Dendritic cell treated with granulocyte-macrophage colony-stimulating factor and Interleukin-4, amounts not matched to agents 40 ng/mL and 50 ng/mL, for 4 days (primary cell): Measurements from ENCODE around the gene ARRB1.
A peak's percentile ranks its signal among the peaks of the same experiment; 100 is the strongest.

ENCODE experiments used
- H3K27ac Mint-ChIP-seq: one replicate; pipeline ENCODE4 v1.8.0; 2022; ENCODE audit warnings: mild to moderate bottlenecking, mixed read lengths
- H3K27me3 Mint-ChIP-seq: one replicate; pipeline ENCODE4 v1.8.0; 2022; ENCODE audit warnings: mild to moderate bottlenecking, mixed read lengths
- H3K36me3 Mint-ChIP-seq: one replicate; pipeline ENCODE4 v1.8.0; 2022; ENCODE audit warnings: low read depth, mixed read lengths
- H3K4me1 Mint-ChIP-seq: one replicate; pipeline ENCODE4 v1.8.0; 2022; ENCODE audit warnings: low read depth, mixed read lengths
- H3K4me3 Mint-ChIP-seq: one replicate; pipeline ENCODE4 v1.8.0; 2022; ENCODE audit warnings: mild to moderate bottlenecking, moderate library complexity, mixed read lengths
- H3K9me3 Mint-ChIP-seq: one replicate; pipeline ENCODE4 v1.8.0; 2022; ENCODE audit warnings: mixed read lengths
- intact Hi-C: fragments of 100-400 bp; cut with micrococcal nuclease; formaldehyde crosslinking; loops from one replicate; pipeline ENCODE4 v1.15.0; 2022

Gene ARRB1

DNA sequence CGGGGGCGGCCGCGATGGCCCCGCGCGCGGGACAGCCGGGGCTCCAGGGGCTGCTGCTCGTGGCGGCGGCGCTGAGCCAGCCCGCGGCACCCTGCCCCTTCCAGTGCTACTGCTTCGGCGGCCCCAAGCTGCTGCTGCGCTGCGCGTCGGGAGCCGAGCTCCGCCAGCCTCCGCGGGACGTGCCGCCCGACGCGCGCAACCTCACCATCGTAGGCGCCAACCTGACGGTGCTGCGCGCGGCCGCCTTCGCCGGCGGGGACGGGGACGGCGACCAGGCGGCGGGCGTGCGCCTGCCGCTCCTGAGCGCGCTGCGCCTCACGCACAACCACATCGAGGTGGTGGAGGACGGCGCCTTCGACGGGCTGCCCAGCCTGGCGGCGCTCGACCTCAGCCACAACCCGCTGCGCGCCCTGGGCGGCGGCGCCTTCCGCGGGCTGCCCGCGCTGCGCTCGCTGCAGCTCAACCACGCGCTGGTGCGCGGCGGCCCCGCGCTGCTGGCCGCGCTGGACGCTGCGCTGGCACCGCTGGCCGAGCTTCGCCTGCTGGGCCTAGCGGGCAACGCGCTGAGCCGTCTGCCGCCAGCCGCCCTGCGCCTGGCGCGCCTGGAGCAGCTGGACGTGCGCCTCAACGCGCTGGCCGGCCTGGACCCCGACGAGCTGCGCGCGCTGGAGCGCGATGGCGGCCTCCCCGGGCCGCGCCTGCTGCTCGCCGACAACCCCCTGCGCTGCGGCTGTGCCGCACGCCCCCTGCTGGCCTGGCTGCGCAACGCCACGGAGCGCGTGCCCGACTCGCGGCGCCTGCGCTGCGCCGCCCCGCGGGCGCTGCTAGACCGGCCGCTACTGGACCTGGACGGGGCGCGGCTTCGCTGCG lies 110.2 kb downstream of the ARRB1 start:
- intact Hi-C loops = loop anchor here (2.0 to 5.0 kb wide), 2 partner anchors 34 to 96 kb away; no protein-coding TSS in a partner anchor
- Mint-ChIP-seq H3K27ac (no peak overlapping the region), H3K27me3 (peaks cover 79% of the 10 kb centered on the region), H3K9me3 (no peaks in the 10 kb centered on the region), H3K4me3 (peak overlapping the region; percentile 51), H3K4me1 (peaks cover 15% of the 10 kb centered on the region), H3K36me3 (no peaks in the 10 kb centered on the region)

DNA sequence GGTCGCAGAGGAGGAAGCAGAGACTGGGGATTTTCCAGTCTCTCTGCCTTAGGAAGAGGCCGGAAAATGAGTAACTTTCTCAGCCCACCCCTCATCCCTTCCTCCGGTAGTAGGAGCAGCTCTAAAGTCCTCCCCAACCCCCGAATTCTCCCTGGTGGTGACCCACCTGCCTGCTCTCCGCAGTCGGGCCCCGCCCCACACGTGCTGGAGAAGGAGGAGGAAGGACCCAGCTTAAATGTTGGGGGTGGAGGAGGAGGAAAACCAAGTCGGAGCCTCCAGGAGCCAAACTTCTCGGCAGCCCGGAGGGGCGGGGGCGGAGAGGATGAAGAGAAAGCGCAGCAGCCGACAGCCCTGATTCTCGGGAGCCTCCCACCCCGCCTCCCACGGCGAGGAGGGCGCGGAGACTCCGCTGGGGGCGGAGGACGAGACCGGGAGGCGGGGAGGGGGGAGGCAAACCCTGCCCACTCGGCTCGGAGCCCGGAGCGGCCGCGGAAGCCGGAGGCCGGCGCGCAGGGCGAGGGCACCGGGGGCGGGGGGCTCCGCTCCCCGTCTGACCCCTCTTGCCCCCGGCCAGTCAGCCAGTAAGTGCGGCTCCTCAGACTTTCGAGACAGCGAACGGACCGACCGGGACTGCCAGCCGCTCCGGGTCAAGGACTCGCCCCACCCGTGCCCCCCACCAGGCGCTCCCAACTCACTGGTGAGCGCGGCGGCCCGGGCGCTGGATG lies 111.0 kb downstream of the ARRB1 start, which contains the start of gene TPBGL:
Gene TPBGL (plus strand): TSS at position 464 of the 725 bp plus-strand sequence. CDS start 276 bp downstream, outside the sequence.
- H3K4me1 Mint-ChIP-seq = peaks cover 15% of the 10 kb centered on the region
- peaks cover 80% of the 10 kb centered on the region for H3K27me3 Mint-ChIP-seq
- intact Hi-C loops = loop anchor here (2.0 to 5.0 kb wide), 2 partner anchors 33 to 96 kb away; no protein-coding TSS in a partner anchor
- H3K9me3 Mint-ChIP-seq = no peaks in the 10 kb centered on the region
- no peak within 1 kb of the TSS for H3K27ac Mint-ChIP-seq
- H3K36me3 Mint-ChIP-seq = no peaks in the 10 kb centered on the region
- H3K4me3 Mint-ChIP-seq = peak within 1 kb of the TSS; percentile 75

DNA sequence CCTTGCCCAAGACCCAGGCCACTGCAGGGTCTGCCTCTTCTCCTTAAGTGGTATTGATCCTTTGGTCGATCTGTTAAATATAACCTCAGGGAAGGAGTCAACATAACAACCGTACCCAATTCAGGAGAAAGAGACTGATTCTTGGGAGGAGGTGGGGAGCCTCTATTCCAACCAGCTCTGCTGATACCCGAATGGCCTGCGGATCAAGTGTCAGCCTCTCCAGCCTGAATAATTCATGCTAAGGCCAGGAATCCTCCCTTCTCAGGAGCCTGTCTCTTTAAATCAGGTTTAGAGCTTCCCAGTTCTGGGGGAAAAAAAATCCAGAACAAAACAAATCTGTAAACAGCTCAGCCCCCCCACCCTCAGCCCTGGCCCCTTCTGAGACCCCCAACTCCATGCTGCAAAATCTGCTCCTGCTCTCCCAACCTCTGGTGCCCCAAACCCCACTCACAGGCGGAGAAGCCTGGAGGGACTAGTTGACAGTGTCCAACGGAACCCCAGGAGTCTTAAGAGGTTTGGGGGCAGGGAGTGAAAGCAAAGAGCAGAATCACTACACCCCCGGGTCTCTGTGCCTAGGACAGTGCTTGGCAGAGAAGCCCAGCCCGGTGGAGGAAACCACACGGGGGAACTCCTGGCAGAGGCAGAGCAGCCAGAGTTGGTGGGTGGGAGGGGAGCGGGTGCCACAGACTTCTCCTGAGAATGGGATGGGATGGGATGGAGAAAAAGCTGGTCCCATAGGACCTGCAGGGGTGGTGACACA lies 111.8 kb downstream of the ARRB1 start:
- Mint-ChIP-seq H3K4me3 (peak overlapping the region; percentile 75), H3K4me1 (peaks cover 15% of the 10 kb centered on the region), H3K27ac (no peak overlapping the region), H3K9me3 (no peaks in the 10 kb centered on the region), H3K27me3 (peaks cover 74% of the 10 kb centered on the region), H3K36me3 (no peaks in the 10 kb centered on the region)
- intact Hi-C loops = loop anchor here (2.0 to 5.0 kb wide), 2 partner anchors 32 to 95 kb away; no protein-coding TSS in a partner anchor

DNA sequence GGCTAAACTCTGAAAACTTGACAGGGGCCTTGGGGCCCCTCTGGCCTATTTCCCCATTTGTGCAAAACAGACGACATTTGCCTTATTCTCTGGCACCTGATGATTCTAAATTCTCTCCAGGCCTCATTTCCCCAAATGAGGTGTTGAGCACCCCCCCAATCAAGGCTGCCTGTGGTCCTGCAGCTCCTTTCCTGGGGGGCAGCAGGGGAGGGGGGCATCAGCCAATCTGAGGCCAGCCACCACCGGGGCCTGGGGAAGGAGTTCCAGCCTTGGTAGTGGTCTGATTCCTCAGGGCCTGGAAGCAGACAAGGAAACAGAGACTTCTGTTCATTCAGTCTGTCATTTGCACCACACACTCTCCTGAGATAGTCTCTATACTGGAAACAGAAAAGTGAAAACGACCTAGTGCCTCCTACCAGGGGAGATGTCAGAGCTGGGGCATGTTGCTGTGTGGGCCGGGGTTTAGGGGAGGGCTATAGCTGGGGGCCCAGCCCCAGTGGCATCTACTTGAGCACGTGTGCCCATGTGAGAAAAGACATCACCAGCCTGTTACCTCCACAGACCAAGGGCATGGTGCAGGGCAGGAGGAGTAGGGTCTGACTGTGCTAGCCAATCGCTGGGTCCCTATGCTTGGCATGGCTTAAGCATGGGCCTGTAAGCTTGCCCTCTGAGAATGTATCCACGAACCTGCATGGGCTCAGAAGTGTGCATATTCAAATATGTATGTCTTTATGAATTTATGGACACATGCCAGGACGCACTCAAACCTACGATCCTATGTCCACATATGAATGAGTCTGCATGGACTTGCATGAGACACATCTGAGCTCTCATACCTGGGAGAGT lies 112.6 kb downstream of the ARRB1 start:
- intact Hi-C loops = no loop called here
- Mint-ChIP-seq H3K9me3 (no peaks in the 10 kb centered on the region), H3K4me1 (peaks cover 15% of the 10 kb centered on the region), H3K36me3 (no peaks in the 10 kb centered on the region), H3K27me3 (peaks cover 68% of the 10 kb centered on the region), H3K27ac (no peak overlapping the region), H3K4me3 (no peak overlapping the region)

DNA sequence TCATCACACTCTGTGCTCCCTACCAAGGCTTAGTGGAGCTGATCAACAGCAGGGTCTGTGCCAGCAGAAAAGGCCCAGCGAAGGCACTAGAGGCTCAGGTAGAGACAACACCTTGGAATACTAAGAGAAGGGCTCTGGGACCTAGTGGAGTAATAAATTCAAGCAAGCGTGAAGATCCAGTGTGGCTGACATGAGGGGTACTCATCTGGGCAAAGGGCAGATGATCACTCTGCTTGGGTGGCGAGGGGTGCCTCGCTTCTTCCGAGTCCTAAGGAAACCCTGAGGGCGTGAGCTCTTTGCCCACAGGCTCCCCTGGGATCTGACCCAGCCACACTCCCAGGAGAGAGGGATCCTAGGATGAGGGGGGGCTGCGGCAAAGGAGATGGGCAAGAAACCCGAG lies 114.4 kb downstream of the ARRB1 start:
- Mint-ChIP-seq H3K27ac (no peak overlapping the region), H3K9me3 (no peaks in the 10 kb centered on the region), H3K27me3 (peaks cover 56% of the 10 kb centered on the region), H3K4me1 (peaks cover 9% of the 10 kb centered on the region), H3K36me3 (no peaks in the 10 kb centered on the region), H3K4me3 (no peak overlapping the region)
- intact Hi-C loops = no loop called here

DNA sequence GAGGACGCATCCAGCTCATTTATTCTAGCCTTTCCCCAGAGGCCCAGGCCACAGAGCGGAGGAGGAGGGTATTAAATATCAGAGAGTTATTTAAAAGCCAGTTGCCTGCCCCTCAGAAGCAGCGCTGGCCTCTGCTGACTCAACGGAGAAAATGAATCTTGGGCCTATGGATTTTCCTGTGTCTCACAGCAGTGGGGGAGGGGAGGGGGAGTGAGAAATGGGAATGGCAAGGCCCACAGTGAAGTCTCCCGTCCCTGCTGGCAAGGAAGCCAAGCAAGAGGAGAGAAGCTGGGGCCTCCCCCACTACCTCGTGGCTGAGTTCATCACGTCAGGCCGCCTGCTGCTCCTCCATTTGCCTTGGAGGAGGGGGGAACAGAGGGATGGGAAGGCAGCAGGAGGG lies 115.4 kb downstream of the ARRB1 start:
- H3K4me1 Mint-ChIP-seq = peaks cover 8% of the 10 kb centered on the region
- no peak overlapping the region for H3K27ac Mint-ChIP-seq
- H3K27me3 Mint-ChIP-seq = peaks cover 59% of the 10 kb centered on the region
- H3K4me3 Mint-ChIP-seq = no peak overlapping the region
- intact Hi-C loops = no loop called here
- no peaks in the 10 kb centered on the region for H3K9me3 Mint-ChIP-seq
- no peaks in the 10 kb centered on the region for H3K36me3 Mint-ChIP-seq

DNA sequence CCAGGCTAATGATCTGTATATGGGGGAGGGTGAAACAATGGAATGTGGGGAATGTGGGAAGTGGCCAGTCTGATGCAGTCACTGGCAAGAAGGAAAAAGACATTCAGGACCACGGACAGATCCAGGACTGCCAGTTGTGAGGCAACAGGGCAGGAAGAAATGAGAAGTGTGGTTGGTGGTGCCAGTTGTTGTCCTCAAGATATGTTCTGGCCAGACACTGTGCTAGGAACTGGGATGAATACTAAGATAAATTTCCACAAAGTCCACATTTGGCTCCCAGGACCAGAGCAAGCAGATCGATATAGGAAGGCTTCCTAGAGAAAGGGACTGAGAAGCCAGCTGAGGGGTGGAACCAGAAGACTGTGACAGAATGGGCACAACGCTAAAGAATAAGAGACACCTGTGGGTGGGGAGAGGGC lies 117.7 kb downstream of the ARRB1 start:
- intact Hi-C loops = loop anchor here (1.0 kb wide), 1 partner anchor 19 kb away; no protein-coding TSS in a partner anchor
- no peak overlapping the region for H3K4me3 Mint-ChIP-seq
- H3K4me1 Mint-ChIP-seq = no peaks in the 10 kb centered on the region
- H3K9me3 Mint-ChIP-seq = no peaks in the 10 kb centered on the region
- peaks cover 51% of the 10 kb centered on the region for H3K27me3 Mint-ChIP-seq
- no peak overlapping the region for H3K27ac Mint-ChIP-seq
- H3K36me3 Mint-ChIP-seq = no peaks in the 10 kb centered on the region

DNA sequence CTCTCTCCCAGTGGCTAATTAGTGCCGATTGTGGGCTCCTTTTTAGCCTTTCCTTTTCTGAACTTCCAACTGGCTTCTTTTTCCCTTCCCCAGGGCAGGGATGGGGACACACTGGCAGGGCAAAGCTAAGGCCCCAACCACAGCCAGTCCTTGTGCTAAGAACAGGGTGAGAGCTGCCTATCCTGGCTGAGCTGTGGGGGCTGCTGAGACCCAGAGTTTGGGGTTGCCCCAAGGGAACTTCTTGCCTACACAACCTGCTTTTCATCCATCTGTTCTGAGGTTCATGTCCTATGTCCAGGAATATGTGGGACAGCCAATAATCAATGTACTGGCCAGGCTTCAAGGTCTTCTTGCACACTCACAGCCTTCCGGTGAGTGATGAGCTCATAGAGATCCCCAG lies 120.8 kb downstream of the ARRB1 start:
- H3K27me3 Mint-ChIP-seq = peaks cover 31% of the 10 kb centered on the region

DNA sequence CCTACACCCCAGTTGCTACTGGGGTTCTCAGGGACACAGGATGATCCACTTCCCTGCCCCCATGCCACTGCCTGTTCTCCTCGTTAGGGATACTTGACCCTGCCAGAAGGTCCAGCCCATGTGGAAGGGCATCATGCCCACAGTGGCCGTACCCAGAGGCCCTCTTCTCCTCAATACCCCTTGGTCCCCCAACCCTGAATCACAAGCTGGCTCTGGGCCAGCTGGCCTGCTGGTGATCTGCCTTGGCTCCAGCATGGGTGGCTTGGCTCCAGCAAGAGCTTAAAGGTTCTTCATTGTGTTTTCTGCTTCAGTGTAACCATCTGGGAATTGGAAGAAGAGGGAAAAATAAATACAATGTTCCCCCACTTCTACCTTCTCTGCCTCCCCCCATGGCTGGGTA lies 122.0 kb downstream of the ARRB1 start:
- Mint-ChIP-seq H3K4me1 (no peaks in the 10 kb centered on the region), H3K27me3 (peaks cover 35% of the 10 kb centered on the region), H3K9me3 (no peaks in the 10 kb centered on the region), H3K36me3 (no peaks in the 10 kb centered on the region), H3K4me3 (no peak overlapping the region), H3K27ac (no peak overlapping the region)
- intact Hi-C loops = no loop called here

More for the DNA sequence above, 120.8 kb downstream of the ARRB1 start:
- no peaks in the 10 kb centered on the region for H3K9me3 Mint-ChIP-seq
- H3K36me3 Mint-ChIP-seq = no peaks in the 10 kb centered on the region
- H3K4me1 Mint-ChIP-seq = no peaks in the 10 kb centered on the region
- H3K27ac Mint-ChIP-seq = no peak overlapping the region
- H3K4me3 Mint-ChIP-seq = no peak overlapping the region
- intact Hi-C loops = no loop called here

DNA sequence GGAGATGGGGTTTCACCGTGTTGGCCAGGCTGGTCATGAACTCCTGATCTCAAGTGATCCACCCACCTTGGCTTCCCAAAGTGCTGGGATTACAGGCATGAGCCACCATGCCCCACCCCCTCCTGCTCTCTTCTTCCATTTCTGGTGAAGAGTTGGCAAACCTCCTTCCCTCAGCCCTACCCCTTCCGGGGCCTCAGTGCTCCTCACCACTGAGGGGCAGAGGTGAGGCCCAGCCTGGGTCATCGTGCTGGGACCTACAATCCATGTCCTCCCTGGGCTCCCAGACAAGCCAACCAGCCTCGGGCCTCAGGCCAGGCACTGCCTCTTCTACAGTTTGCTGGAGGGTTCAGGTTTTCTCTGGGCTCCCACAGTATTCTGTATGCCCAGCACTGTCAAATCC lies 125.7 kb downstream of the ARRB1 start:
- no peaks in the 10 kb centered on the region for H3K36me3 Mint-ChIP-seq
- no peaks in the 10 kb centered on the region for H3K4me1 Mint-ChIP-seq
- no peak overlapping the region for H3K4me3 Mint-ChIP-seq
- intact Hi-C loops = no loop called here
- peaks cover 25% of the 10 kb centered on the region for H3K27me3 Mint-ChIP-seq
- H3K27ac Mint-ChIP-seq = no peak overlapping the region
- no peaks in the 10 kb centered on the region for H3K9me3 Mint-ChIP-seq

DNA sequence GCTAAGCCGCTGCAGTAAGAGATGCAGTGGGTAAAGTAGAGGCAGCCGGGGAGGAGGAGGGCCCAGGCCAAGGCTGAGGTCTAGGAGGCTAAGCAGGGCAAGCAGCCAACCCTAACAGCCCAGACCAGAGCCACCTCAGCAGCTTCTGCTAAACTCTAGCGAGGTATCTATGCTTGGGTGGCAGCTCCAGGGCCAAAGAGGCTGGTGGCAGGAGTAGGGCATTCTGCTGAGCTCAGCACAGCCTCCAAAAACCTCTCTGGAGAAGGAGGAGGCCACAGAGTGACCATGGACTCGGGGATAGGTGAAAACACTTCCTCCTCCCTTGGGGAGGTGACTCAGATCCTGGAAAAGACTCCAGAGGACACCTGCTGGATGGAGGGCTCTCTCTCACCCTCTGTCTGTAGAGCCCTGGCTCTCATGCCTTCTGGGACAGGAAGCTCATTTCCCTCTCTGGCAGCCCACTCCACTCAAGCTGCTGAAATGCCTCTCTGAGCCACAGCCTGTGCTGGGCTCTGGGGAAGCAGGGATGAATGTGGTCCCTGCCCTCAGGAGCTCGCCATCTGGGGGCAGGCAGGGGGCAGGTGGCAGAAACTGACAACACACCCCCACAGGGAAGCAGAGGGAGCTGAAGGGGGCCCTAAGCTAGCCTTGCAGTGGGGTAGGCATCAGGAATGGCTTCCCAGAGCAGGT lies 127.4 kb downstream of the ARRB1 start:
- H3K27ac Mint-ChIP-seq = no peak overlapping the region
- H3K4me1 Mint-ChIP-seq = no peaks in the 10 kb centered on the region
- no peaks in the 10 kb centered on the region for H3K9me3 Mint-ChIP-seq
- peaks cover 20% of the 10 kb centered on the region for H3K27me3 Mint-ChIP-seq
- no peaks in the 10 kb centered on the region for H3K36me3 Mint-ChIP-seq
- intact Hi-C loops = no loop called here
- H3K4me3 Mint-ChIP-seq = no peak overlapping the region

DNA sequence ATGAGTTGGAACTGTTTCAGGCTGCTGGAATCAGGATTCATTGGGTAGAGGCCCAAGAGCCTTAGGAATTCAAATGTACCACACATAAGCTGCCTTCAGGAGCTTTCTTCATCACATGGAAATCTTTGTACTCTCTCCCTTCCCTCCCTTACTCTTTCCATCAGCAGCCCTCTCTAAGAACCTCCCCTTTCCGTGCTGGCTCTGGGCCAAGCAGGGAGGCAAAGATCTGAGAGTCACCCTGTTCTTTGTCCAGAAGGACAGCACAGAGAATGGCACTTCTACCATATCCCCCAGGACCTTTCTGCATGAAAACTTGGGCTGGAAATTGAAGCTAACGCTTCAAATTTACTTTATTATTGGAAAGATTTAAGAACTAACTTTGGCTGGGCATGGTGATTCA lies 131.6 kb downstream of the ARRB1 start:
- Mint-ChIP-seq H3K4me1 (no peaks in the 10 kb centered on the region), H3K36me3 (no peaks in the 10 kb centered on the region), H3K27me3 (peaks cover 29% of the 10 kb centered on the region), H3K9me3 (no peaks in the 10 kb centered on the region), H3K27ac (no peak overlapping the region), H3K4me3 (no peak overlapping the region)
- intact Hi-C loops = no loop called here
